Esophagus muscularis mucosa (tissue), 4 donors: ENCODE measurements around the gene CCM2. TPM values are rescaled to one million over a fixed set of nuclear protein-coding genes. Genes with fewer than 3 reads are reported as not detected.

Source experiments
- DNase-seq: peaks from one replicate; pipeline ENCODE4 v3.0.0-alpha.2; 2017; ENCODE audit errors: extremely low spot score
- H3K27ac ChIP-seq, 4 donors: fragments of 200-600 bp; sonication (generic); replicated peaks in 1 of 4; 1 replicate in 3 of 4; 2 replicates in 1 of 4; pipeline ENCODE4 v1.5.1; 2016 to 2019; ENCODE audit warnings: mild to moderate bottlenecking in 1 of 4
- H3K27me3 ChIP-seq, 4 donors: fragments of 200-600 bp; sonication (generic); one replicate each; pipeline versions ENCODE4 v1.5.1 to v1.6.0; 2016 to 2019
- H3K36me3 ChIP-seq, 4 donors: fragments of 200-600 bp; sonication (generic); one replicate each; pipeline ENCODE4 v1.5.1; 2016 to 2019
- H3K4me1 ChIP-seq, 4 donors: fragments of 200-600 bp; sonication (generic); one replicate each; pipeline ENCODE4 v1.5.1; 2016 to 2019
- H3K4me3 ChIP-seq, 4 donors: fragments of 200-600 bp; sonication (generic); 1 replicate in 2 of 4; 2 replicates in 2 of 4; pipeline ENCODE4 v1.5.1; 2016 to 2019; ENCODE audit warnings: mild to moderate bottlenecking in 4 of 4, moderate library complexity in 1 of 4
- H3K9me3 ChIP-seq, 4 donors: fragments of 200-600 bp; sonication (generic); 1 replicate in 3 of 4; 2 replicates in 1 of 4; pipeline ENCODE4 v1.5.1; 2016 to 2019
- CTCF ChIP-seq, 3 experiments: fragments of 200-600 bp in 2 of 3; fragments of 450-650 bp in 1 of 3; sonication (generic) in 2 of 3; IDR thresholded peaks; one replicate each; pipeline ENCODE4 v1.5.1; 2017 to 2019; ENCODE audit warnings: antibody characterized with exemption in 3 of 3, mild to moderate bottlenecking in 2 of 3, moderate library complexity in 1 of 3
- EP300 ChIP-seq: sonication (generic); formaldehyde crosslinking; IDR thresholded peaks from one replicate; pipeline ENCODE4 v1.6.1; 2017; ENCODE audit warnings: antibody characterized with exemption
- POLR2A ChIP-seq: fragments of 450-650 bp; IDR thresholded peaks from one replicate; pipeline ENCODE4 v1.6.1; 2017; ENCODE audit warnings: antibody characterized with exemption, moderate library complexity, mild to moderate bottlenecking, low read depth
- POLR2AphosphoS5 ChIP-seq, 2 donors: sonication (generic); formaldehyde crosslinking; IDR thresholded peaks; one replicate each; pipeline ENCODE4 v1.6.1; 2017; ENCODE audit warnings: antibody characterized with exemption in 2 of 2
- WGBS: methylation state at CpG from one replicate; pipeline ENCODE4 v1.1.5; 2018; 5-methylcytosine and 5-hydroxymethylcytosine counted together
- intact Hi-C: fragments of 100-400 bp; cut with DNase I; formaldehyde crosslinking; loops from one replicate; pipeline ENCODE4 v1.15.1; 2023
- total RNA-seq, 4 donors: library from RNA; depleted of rRNA; stranded (reverse); fragments of >200 nt; gene quantifications; one replicate each; pipeline versions ENCODE4 v1.1.0 to v1.2.1, GENCODE V29; 2016

The CCM2 gene
- total RNA-seq, 4 donors from 2014 or later, result 40.3 to 61.7 (median 49.4) TPM

- peak within 1 kb of the TSS; percentile 68 to 81 (median 76) for H3K4me3 ChIP-seq
- intact Hi-C loops, result loop anchor here (10.0 kb wide), 1 partner anchor 84 kb away; the partner anchor contains the start of gene CCM2
- peaks cover 0 to 13% (median 5%) of the 10 kb centered on the region in 4 donors for H3K36me3 ChIP-seq
- H3K27ac ChIP-seq, result peak within 1 kb of the TSS; percentile 84 to 88 (median 86)
- TF ChIP-seq POLR2A, result no peak
- TF ChIP-seq EP300, result no peak
- TF ChIP-seq POLR2AphosphoS5 (IDR thresholded peaks at IDR 0.05), result peak; percentile 17 to 59
- H3K9me3 ChIP-seq, result peaks cover 0 to 5% (median 0%) of the 10 kb centered on the region in 4 donors
- DNase-seq, result no peak
- no peaks in the 10 kb centered on the region for H3K27me3 ChIP-seq
- H3K4me1 ChIP-seq, result peaks cover 5 to 24% (median 22%) of the 10 kb centered on the region in 4 donors
- 0% methylated on average over 16 of the region's 50 CpGs for WGBS
These were observed 88.9 kb downstream of the CCM2 start, which contains the start of gene NACAD for GRCh38 chr7:45088821-45089340. Gene NACAD, minus strand, starts transcription at chr7:45088969. Its CDS starts 75 bp downstream, at chr7:45088894.

GRCh38 chr7:45089341-45089891, 89.4 kb downstream of the CCM2 start:
- WGBS, result no CpG with 5 or more reads among the region's 22 CpGs
- Histone ChIP-seq H3K27ac (peak overlapping the region; percentile 84 to 88 (median 86)), H3K27me3 (no peaks in the 10 kb centered on the region), H3K9me3 (peaks cover 0 to 5% (median 0%) of the 10 kb centered on the region in 4 donors), H3K4me3 (peak overlapping the region; percentile 68 to 81 (median 76)), H3K4me1 (peaks cover 5 to 24% (median 22%) of the 10 kb centered on the region in 4 donors), H3K36me3 (peaks cover 0 to 13% (median 5%) of the 10 kb centered on the region in 4 donors)
- intact Hi-C loops, result loop anchor here (10.0 kb wide), 1 partner anchor 85 kb away; the partner anchor contains the start of gene CCM2
- TF ChIP-seq CTCF (IDR thresholded peaks at IDR 0.05) (no peak), POLR2A (no peak), POLR2AphosphoS5 (IDR thresholded peaks at IDR 0.05) (no peak), EP300 (no peak)
- DNase-seq, result no peak

GRCh38 chr7:45092100-45092930, 92.3 kb downstream of the CCM2 start:
- Histone ChIP-seq H3K9me3 (peaks cover 0 to 5% (median 2%) of the 10 kb centered on the region in 4 donors), H3K27ac (no peak overlapping the region), H3K4me3 (no peak overlapping the region), H3K4me1 (peaks cover 5 to 24% (median 22%) of the 10 kb centered on the region in 4 donors), H3K36me3 (no peaks in the 10 kb centered on the region), H3K27me3 (no peaks in the 10 kb centered on the region)
- no peak for TF ChIP-seq POLR2A
- no peak for TF ChIP-seq CTCF (IDR thresholded peaks at IDR 0.05)
- intact Hi-C loops, result no loop called here
- DNase-seq, result no peak
- 66% methylated on average over 7 of the region's 7 CpGs for WGBS

DNA sequence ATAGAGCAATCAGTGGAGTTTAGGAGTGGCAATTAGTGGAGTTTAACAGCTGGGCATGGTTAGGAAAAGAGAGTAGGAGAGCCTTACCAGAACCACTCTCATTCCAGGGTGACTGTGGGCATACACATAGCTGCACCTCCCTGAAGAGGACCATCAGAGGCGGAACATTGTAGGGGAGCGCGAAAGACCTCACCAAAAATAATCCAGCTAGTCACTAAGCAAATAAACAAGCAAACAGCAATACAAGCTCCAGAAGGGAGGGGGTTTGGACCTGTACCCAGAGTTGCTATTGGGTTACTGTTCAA, 92.9 kb downstream of the CCM2 start:
- intact Hi-C loops, result no loop called here
- Histone ChIP-seq H3K27me3 (no peaks in the 10 kb centered on the region), H3K27ac (no peak overlapping the region), H3K9me3 (peaks cover 0 to 5% (median 2%) of the 10 kb centered on the region in 4 donors), H3K4me1 (peaks cover 5 to 20% (median 19%) of the 10 kb centered on the region in 4 donors), H3K36me3 (peaks cover 0 to 1% (median under 1%) of the 10 kb centered on the region in 4 donors), H3K4me3 (no peak overlapping the region)
- no peak for DNase-seq
- 86% methylated on average over 3 of the region's 3 CpGs for WGBS
- TF ChIP-seq POLR2A, result no peak
- no peak for TF ChIP-seq CTCF (IDR thresholded peaks at IDR 0.05)
- TF ChIP-seq POLR2AphosphoS5 (IDR thresholded peaks at IDR 0.05), result no peak
- TF ChIP-seq EP300, result no peak
